ENCODE data around the gene ZRANB1.

ZRANB1 gene

GRCh38 chr10:125018576-125019143, 76.7 kb downstream of the ZRANB1 start:
- DNase-seq (ENCODE audit: low read depth), result no peak

DNA sequence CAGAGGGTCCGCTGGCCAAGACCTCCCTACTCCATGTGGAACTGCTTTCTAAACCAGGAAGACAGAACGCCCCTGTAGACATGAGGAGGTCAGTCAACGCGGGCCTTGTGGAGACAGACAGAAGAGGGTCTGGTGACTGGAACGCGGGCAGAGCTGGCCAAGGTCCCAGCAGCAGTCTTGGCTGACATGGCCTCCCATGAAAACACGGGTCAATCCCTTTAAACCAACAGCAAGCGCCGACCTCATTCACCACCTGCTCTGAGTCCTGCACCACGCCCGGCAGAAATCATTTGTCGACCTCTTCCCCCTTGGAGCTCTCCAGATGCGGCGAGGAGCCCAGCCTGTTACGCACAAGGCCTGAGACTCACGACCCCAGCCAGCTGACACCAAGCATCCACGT, 78.5 kb downstream of the ZRANB1 start:
- DNase-seq (ENCODE audit: low read depth), result no peak

DNA sequence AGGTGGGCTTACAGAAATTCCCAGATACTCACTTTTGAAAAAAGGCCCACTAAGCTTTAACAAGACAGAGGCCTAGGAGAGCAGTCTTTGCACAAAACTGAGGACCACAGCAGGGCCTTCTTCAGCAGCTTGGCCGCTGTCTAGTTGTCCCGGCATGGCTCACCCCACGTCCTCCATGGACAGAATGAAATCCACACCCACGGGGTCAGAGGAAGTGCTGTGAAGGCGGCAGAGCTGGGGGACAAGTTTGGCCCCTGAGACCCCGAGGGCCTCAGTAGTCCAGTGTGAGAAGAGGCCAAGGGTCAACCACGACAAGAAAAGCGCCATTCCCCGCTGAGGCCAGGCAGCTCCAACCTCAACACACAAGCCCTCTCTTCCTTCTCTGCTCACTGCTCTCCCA, 78.9 kb downstream of the ZRANB1 start:
- DNase-seq (ENCODE audit: low read depth), result no peak

- no peak for DNase-seq (ENCODE audit: low read depth)
These were observed 79.9 kb downstream of the ZRANB1 start for GRCh38 chr10:125021686-125022344.

- DNase-seq (ENCODE audit: low read depth), result no peak
These were observed 80.7 kb downstream of the ZRANB1 start for GRCh38 chr10:125022671-125023070.

DNA sequence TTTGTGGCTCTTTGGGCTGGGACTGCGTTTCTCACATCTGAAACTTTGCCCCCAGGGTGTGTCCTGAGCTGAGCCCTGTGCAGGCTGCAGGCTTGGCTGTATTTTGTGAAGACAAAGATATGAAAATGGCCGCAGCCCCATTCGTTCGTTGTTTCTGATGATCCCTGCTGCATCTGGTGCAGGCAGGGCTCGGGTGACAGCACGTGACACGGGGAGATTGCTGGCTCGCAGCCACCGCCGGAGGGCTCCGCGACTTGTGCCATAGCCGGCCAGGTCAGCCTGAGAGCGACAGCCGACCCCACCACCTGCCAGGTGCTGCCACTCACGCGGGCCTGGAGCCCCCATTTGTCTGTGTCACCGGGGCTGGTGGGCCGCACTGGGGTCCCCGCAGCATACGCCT, 81.3 kb downstream of the ZRANB1 start:
- no peak for DNase-seq (ENCODE audit: low read depth)

DNA sequence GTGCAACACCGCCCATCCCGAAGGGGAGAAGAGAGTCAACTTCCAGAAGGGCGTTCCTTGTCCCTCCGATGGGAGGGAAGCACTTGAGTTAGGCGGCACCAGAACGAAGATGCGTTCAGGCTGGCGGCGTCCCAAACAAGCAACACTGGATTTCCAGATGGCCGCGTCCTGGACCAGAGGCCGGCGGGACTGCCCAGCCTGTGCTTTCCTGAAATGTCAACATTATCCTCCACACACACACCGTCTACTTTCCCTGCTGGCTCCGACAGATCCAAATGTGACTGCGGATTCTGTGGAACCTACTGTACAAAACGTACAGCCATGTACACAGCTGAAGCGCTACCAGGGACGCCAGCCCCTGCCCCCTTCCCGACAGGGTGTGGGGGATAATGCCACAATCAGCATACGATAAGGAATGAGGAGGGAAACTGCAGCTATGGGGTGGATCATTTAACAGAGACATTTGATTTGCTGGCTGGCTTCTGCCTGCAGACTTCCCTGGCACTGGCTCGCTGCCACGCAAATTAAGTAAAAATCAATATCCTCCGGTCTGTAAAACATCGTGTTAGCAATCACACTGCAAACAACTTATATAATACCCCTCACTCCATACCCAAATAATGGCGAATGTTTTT, 82.1 kb downstream of the ZRANB1 start:
- no peak for DNase-seq (ENCODE audit: low read depth)

GRCh38 chr10:125024497-125025234, 82.7 kb downstream of the ZRANB1 start:
- no peak for DNase-seq (ENCODE audit: low read depth)

DNA sequence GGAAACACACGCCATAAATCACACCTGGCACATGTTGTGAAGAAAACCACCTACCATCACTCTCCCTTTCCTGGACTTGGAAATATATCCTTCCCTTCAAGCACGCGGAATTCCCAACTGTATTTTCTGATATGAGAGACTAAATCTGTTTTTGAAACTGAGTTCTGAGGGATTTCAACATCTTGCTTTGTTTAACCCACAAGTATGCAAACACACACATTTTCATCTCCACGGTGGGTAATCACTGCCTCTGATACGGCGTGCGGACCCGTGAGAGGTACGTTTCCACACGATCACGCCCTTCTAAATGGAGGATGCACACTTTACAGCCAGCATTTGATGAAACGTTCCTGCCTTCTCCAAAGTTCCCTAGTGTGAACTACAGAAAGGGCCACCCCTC, 83.4 kb downstream of the ZRANB1 start:
- no peak for DNase-seq (ENCODE audit: low read depth)

GRCh38 chr10:125026036-125026931, 84.4 kb downstream of the ZRANB1 start:
- DNase-seq (ENCODE audit: low read depth), result no peak

DNA sequence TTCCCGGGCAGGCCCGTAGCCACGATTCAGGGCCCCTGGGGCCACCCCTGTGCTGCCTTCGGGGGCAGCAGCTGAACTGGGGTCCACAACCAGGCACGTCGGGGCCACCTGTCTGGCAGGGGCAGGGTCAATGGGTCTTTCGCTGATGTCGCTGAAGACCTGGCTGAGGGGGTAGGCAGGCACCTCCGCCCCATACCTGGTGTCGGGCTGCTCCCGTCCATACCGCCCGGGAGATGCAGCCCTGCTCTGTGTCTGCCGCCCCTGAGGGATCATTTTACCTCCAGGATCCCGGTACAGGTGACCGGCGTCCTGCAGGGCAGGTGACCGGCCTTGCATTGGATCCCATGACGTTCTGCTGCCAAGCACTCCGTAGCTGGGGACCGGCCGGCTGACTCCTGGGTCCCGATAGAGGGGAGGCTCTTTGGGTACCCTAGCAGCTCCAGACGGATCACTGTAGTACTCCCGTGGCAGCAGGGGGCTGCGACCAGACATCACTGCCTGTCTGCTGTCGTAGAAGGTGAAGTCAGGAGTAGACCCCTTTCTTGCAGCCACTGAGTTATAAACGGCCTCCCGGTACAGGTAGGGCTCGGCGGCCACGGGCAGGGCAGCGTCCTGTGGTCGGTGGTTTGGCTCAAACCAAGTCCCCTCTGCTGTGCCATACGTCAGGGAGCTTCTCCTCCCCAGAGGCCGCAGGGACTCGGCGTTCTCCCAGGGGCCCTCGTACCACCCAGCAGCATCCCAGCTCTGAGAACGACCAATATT, 85.2 kb downstream of the ZRANB1 start:
- DNase-seq (ENCODE audit: low read depth), result no peak

- no peak for DNase-seq (ENCODE audit: low read depth)
These were observed 86.2 kb downstream of the ZRANB1 start for GRCh38 chr10:125027871-125028869.

- DNase-seq (ENCODE audit: low read depth), result no peak
These were observed 87.8 kb downstream of the ZRANB1 start for GRCh38 chr10:125029584-125030242.

GRCh38 chr10:125030567-125031197, 88.8 kb downstream of the ZRANB1 start:
- DNase-seq (ENCODE audit: low read depth), result no peak

GRCh38 chr10:125032474-125033020, 90.6 kb downstream of the ZRANB1 start:
- DNase-seq (ENCODE audit: low read depth), result no peak

GRCh38 chr10:125033146-125033924, 91.4 kb downstream of the ZRANB1 start:
- DNase-seq (ENCODE audit: low read depth), result no peak

GRCh38 chr10:125034675-125035074, 92.8 kb downstream of the ZRANB1 start:
- DNase-seq (ENCODE audit: low read depth), result no peak

GRCh38 chr10:125035136-125035535, 93.2 kb downstream of the ZRANB1 start:
- DNase-seq (ENCODE audit: low read depth), result no peak

Data from stimulated activated CD8-positive, alpha-beta memory T cell treated with anti-CD3 and anti-CD28 coated beads, Interleukin-15, amount 100 ng/mL, for 24 hours (primary cell).